ENCODE measurements around the gene STX5. TPM values are rescaled to one million over a fixed set of nuclear protein-coding genes. Genes with fewer than 3 reads are reported as not detected.
"Not testable (repeated sequence)": the region's sequence is repeated elsewhere in the genome, so short reads cannot be mapped to it uniquely, and the experiment has no call there.

The STX5 gene
- total RNA-seq (2014; rRNA removed; shearing (Covaris generic)) = 32.8 and 34.0 TPM in 2 replicates
- 25.3 and 31.2 TPM in 2 replicates for polyA plus RNA-seq (2015; cell fraction: cytosol; rRNA removed)
- polyA plus RNA-seq (2015; cell fraction: nucleus; rRNA removed) = 26.0 and 32.3 TPM in 2 replicates

GRCh38 chr11:62831520-62832335 lies at the start of gene STX5:
Gene STX5 (minus strand): TSS chr11:62832051. CDS start chr11:62831243, 808 bp downstream.
- peak; percentile 97 for DNase-seq (ENCODE audit: low read depth)

GRCh38 chr11:62880803-62881578 lies 49.1 kb upstream of the STX5 start, which contains the start of gene SLC3A2:
Gene SLC3A2 (plus strand): TSS chr11:62880896. CDS start chr11:62881024, 128 bp downstream.
- DNase-seq (ENCODE audit: low read depth) = peak; percentile 90

- peak; percentile 50 for DNase-seq (ENCODE audit: low read depth)
Measured at GRCh38 chr11:62880231-62880802, 48.5 kb upstream of the STX5 start.

- no peak for DNase-seq (ENCODE audit: low read depth)
Measured at GRCh38 chr11:62879235-62879978, 47.6 kb upstream of the STX5 start.

- DNase-seq (ENCODE audit: low read depth) = no peak
Measured at GRCh38 chr11:62876712-62877111, 44.9 kb upstream of the STX5 start.

GRCh38 chr11:62875698-62876478 lies 44.0 kb upstream of the STX5 start:
- no peak for DNase-seq (ENCODE audit: low read depth)

- DNase-seq (ENCODE audit: low read depth) = no peak
Measured at GRCh38 chr11:62874851-62875250, 43.0 kb upstream of the STX5 start.

- no peak for DNase-seq (ENCODE audit: low read depth)
Measured at GRCh38 chr11:62865635-62866034, 33.8 kb upstream of the STX5 start.

- DNase-seq (ENCODE audit: low read depth) = no peak
Measured at GRCh38 chr11:62863687-62864335, 32.0 kb upstream of the STX5 start.

- not testable (repeated sequence) for DNase-seq (ENCODE audit: low read depth)
Measured at GRCh38 chr11:62861564-62862192, 29.8 kb upstream of the STX5 start.

GRCh38 chr11:62860835-62861563 lies 29.1 kb upstream of the STX5 start:
- DNase-seq (ENCODE audit: low read depth) = no peak

GRCh38 chr11:62859281-62859703 lies 27.4 kb upstream of the STX5 start:
- DNase-seq (ENCODE audit: low read depth) = not testable (repeated sequence)

GRCh38 chr11:62858201-62858600 lies 26.4 kb upstream of the STX5 start:
- no peak for DNase-seq (ENCODE audit: low read depth)

- DNase-seq (ENCODE audit: low read depth) = no peak
Measured at GRCh38 chr11:62857541-62857982, 25.7 kb upstream of the STX5 start.

GRCh38 chr11:62856333-62856895 lies 24.6 kb upstream of the STX5 start:
- DNase-seq (ENCODE audit: low read depth) = no peak

GRCh38 chr11:62855571-62856332 lies 23.9 kb upstream of the STX5 start:
- peak; percentile 99 for DNase-seq (ENCODE audit: low read depth)

Data from HT1080 (cell line).